Esophagus (tissue), 2 donors: ENCODE measurements around the gene GJB3. TPM values are rescaled to one million over a fixed set of nuclear protein-coding genes. Genes with fewer than 3 reads are reported as not detected.
"Not testable (repeated sequence)": the region's sequence is repeated elsewhere in the genome, so short reads cannot be mapped to it uniquely, and the experiment has no call there.

Experiments used
- H3K27ac ChIP-seq, 2 donors: one replicate each; pipeline ENCODE4 v1.5.1; 2013; ENCODE audit warnings: low read depth in 2 of 2, mild to moderate bottlenecking in 2 of 2, inconsistent platforms in 1 of 2, low read length in 1 of 2, moderate library complexity in 1 of 2
- H3K27me3 ChIP-seq, 2 donors: one replicate each; pipeline ENCODE4 v1.6.1; 2013; ENCODE audit warnings: low read length in 2 of 2, control low read depth in 1 of 2, mild to moderate bottlenecking in 1 of 2; ENCODE audit not compliant: insufficient read depth in 2 of 2, control insufficient read depth in 1 of 2
- H3K36me3 ChIP-seq, 2 donors: one replicate each; pipeline ENCODE4 v1.6.1; 2013; ENCODE audit warnings: low read length in 1 of 2; ENCODE audit not compliant: control insufficient read depth in 2 of 2, insufficient read depth in 2 of 2
- H3K4me1 ChIP-seq, 2 donors: one replicate each; pipeline ENCODE4 v1.6.1; 2013; ENCODE audit warnings: low read length in 1 of 2; ENCODE audit not compliant: control insufficient read depth in 2 of 2, insufficient read depth in 2 of 2
- H3K4me3 ChIP-seq, 2 donors: one replicate each; pipeline ENCODE4 v1.5.1; 2013; ENCODE audit warnings: low read length in 2 of 2, mild to moderate bottlenecking in 2 of 2, low read depth in 1 of 2, moderate library complexity in 1 of 2
- H3K9me3 ChIP-seq, 2 donors: one replicate each; pipeline ENCODE4 v1.6.1; 2013; ENCODE audit warnings: mild to moderate bottlenecking in 2 of 2, low read depth in 1 of 2, low read length in 1 of 2, moderate library complexity in 1 of 2; ENCODE audit not compliant: control insufficient read depth in 2 of 2, insufficient read depth in 1 of 2
- WGBS, 2 donors: extraction: QIAGEN DNeasy Blood & Tissue Kit; methylation state at CpG; one replicate each; pipeline ENCODE4 v1.1.7; 2013; 5-methylcytosine and 5-hydroxymethylcytosine counted together
- polyA plus RNA-seq, 2 donors: library from polyadenylated mRNA; stranded (reverse); fragments of 200-250 nt; gene quantifications; one replicate each; pipeline ENCODE4 v1.2.3, GENCODE V29; 2013
- donor health status: healthy with polysubstance abuse.
- donor health status: Bipolar disorder and iron deficiency.

The GJB3 gene
- polyA plus RNA-seq, 2 donors = 55.6 to 74.0 TPM

DNA sequence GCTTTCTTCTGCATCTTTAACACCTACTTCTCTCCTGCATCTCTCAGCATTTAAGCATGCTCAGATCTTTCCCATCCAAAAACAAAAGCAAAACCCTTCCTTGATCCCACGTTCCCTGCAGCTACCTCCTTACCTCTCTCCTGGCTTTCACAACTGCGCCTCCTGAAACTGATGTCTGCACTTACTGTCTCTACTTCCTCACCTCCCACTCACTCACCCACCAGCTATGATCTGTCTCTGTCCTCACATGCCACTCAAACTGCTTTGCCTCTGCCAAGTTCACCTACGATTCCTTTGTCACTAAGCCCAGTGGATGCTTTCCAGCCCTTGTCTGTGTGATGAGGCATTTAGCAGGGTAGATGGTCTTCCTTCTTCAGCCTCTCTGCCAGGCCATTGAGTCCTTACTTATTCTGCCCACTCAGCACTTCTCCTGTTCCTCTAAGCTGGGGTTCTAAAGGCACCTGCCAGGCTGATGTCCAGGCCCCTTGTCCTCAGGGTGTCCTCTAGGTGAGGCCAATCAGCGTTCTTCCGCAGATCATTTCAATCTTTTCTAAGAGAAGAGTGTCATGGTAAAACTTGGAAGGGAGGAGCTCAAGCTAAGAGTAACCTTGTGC, 10.0 kb upstream of the GJB3 start:
- Histone ChIP-seq H3K4me1 (peaks cover 0 to 2% of the 10 kb centered on the region in 2 donors), H3K27me3 (no peaks in the 10 kb centered on the region), H3K9me3 (no peaks in the 10 kb centered on the region), H3K36me3 (no peaks in the 10 kb centered on the region), H3K4me3 (no peak overlapping the region), H3K27ac (no peak overlapping the region)
- 63 to 64% methylated on average over 5 of the region's 5 CpGs for WGBS, 2 donors

DNA sequence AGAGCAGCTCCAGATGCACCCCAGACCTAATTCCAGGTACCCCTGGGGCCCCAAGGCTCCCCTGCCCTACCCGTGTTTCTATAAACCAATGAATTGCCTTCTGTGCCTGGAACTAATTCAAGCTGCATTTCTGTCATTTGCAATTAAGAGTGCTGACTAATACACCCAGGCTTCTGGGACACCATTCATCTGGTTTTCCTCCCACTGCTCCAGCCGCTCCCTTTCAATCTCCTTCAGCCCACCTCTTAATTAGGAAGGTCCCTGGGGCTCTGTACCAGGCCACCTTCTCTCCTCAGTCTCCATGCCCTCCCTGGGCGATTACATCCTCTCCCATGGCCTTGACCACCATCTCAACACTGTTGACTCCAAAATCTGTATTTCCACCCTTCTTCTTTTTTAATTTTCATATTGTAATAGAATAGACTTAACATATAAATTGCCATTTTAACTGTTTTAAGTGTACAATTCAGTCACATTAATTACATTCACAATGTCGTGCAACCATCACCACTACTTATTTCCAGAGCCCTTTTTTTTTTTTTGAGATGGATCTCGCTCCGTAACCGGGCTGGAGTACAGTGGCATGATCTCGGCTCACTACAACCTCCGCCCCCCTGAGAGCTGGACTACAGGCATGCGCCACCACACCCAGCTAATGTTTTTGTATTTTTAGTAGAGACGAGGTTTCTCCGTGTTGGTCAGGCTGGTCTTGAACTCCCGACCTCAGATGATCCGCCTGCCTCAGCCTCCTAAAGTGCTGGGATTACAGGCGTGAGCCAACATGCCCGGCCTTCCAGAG, 9.2 kb upstream of the GJB3 start:
- H3K27ac ChIP-seq = no peak overlapping the region
- H3K27me3 ChIP-seq = no peaks in the 10 kb centered on the region
- H3K36me3 ChIP-seq = no peaks in the 10 kb centered on the region
- H3K9me3 ChIP-seq = no peaks in the 10 kb centered on the region
- no peak overlapping the region for H3K4me3 ChIP-seq
- peaks cover 0 to 2% of the 10 kb centered on the region in 2 donors for H3K4me1 ChIP-seq
- WGBS, 2 donors = 80 to 81% methylated on average over 16 of the region's 16 CpGs

DNA sequence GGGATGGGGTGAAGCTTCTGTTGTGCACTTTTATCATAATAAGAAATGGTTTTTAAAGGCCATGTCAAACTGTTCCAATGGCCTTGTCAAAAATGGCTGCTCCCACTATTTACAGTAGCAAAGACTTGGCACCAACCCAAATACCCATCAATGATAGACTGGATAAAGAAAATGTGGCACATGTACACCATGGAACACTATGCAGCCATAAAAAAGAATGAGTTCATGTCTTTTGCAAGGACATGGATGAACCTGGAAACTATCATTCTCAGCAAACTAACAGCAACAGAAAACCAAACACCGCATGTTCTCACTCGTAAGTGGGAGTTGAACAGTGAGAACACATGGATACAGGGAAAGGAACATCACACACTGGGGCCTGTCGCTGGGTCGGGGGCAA, 7.9 kb upstream of the GJB3 start:
- not testable (repeated sequence) for H3K36me3 ChIP-seq, H3K9me3 ChIP-seq, H3K4me3 ChIP-seq, H3K27ac ChIP-seq, H3K27me3 ChIP-seq, H3K4me1 ChIP-seq
- WGBS, 2 donors = 87 to 96% methylated on average over 4 of the region's 4 CpGs

DNA sequence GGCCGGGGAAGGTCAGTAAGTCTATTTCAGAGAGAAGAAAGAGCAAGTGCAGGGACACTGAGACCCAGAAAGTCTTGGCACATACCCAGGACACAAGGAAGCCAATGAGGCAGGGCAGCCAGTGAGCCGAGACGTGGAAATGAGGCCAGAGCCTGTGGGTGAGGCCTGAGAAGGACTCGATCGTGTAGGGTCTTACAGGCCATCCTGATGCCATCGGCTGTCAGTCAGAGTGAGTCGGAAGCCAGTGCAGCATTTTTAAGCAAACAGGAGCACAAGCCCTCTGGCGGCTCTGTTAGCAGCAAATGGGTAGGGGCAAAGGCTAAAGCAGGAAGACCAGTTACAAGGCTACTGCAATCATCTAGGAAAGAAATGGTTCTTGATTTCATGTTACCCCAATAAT, 6.1 kb upstream of the GJB3 start:
- Histone ChIP-seq H3K9me3 (no peaks in the 10 kb centered on the region), H3K36me3 (no peaks in the 10 kb centered on the region), H3K27me3 (no peaks in the 10 kb centered on the region), H3K4me3 (no peak overlapping the region), H3K4me1 (peaks cover 0 to 9% of the 10 kb centered on the region in 2 donors), H3K27ac (no peak overlapping the region)
- WGBS, 2 donors = 69 to 77% methylated on average over 8 of the region's 8 CpGs

DNA sequence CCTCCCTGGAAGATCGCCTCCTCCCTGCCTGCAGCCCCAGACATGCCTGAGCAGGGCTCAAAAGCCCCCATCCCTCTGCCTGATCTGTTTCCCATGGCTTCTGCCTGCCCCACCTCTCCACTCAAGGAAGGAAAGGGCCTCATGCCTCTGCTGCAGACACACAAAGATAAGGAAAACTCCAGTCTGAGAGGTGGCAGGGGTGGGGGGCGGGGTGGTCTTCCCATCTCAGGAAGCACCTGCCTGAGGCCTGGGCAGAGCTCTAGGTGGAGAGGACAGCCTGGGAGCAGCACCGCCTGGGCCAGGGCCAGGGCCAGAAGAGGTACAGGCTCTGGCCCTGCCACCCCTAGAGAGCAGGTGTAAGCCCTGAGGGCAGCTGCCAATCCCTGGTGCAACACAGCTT, 4.1 kb upstream of the GJB3 start:
- Histone ChIP-seq H3K27ac (no peak overlapping the region), H3K27me3 (no peaks in the 10 kb centered on the region), H3K4me3 (no peak overlapping the region), H3K36me3 (no peaks in the 10 kb centered on the region), H3K9me3 (no peaks in the 10 kb centered on the region), H3K4me1 (peaks cover 4 to 13% of the 10 kb centered on the region in 2 donors)
- WGBS, 2 donors = 53 to 60% methylated on average over 3 of the region's 3 CpGs

DNA sequence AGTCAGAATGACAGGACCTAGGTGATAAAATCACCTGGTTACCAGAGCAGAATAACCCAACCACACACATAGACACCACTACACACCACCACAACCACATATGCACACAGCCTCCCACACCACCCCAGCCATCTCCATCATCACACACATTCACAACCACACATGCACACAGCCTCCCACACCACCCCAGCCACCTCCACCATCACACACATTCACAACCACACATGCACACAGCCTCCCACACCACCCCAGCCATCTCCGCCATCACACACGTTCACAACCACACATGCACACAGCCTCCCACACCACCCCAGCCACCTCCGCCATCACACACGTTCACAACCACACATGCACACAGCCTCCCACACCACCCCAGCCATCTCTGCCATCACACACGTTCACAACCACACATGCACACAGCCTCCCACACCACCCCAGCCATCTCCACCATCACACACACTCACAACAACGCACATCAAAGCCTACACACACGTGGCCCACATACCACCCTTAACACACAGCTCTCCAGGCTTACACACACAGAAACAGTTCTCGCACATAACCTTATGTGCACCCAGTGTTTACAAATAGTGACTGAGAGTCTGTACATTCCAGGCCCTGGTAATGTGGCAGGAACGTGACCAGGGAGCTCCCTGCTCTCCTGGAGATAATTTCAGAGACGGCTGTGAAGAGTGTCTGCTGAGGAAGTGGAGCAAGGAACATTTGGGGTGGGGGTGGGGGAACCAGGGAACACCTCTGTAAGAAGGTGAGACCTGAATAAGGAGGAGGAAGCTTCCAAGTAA, 3.3 kb upstream of the GJB3 start:
- WGBS, 2 donors = 57 to 78% methylated on average over 10 of the region's 10 CpGs
- Histone ChIP-seq H3K4me3 (no peak overlapping the region), H3K27me3 (no peaks in the 10 kb centered on the region), H3K27ac (no peak overlapping the region), H3K9me3 (no peaks in the 10 kb centered on the region), H3K36me3 (no peaks in the 10 kb centered on the region), H3K4me1 (peaks cover 4 to 13% of the 10 kb centered on the region in 2 donors)

DNA sequence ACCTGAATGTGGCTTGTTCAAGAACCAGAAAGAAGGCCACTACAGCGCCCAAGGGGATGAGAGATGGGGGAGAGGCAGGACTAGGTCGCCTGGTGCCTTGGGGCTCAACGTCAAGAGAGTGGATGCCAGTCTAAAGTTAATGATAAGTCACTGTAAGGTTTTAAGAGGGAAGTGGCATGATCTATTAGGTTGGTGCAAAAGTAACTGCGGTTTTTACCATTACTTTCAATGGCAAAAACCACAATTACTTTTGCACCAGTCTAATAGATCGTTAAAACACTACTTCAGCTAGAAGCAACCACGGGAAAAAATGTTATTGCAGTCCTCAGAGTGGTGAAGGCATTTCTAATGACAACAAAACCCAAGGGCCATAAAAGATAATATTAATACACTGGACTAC, 2.6 kb upstream of the GJB3 start:
- Histone ChIP-seq H3K27me3 (no peaks in the 10 kb centered on the region), H3K27ac (no peak overlapping the region), H3K4me3 (no peak overlapping the region), H3K9me3 (no peaks in the 10 kb centered on the region), H3K4me1 (peaks cover 4 to 13% of the 10 kb centered on the region in 2 donors), H3K36me3 (no peaks in the 10 kb centered on the region)
- WGBS, 2 donors = 78 to 83% methylated on average over 6 of the region's 6 CpGs

DNA sequence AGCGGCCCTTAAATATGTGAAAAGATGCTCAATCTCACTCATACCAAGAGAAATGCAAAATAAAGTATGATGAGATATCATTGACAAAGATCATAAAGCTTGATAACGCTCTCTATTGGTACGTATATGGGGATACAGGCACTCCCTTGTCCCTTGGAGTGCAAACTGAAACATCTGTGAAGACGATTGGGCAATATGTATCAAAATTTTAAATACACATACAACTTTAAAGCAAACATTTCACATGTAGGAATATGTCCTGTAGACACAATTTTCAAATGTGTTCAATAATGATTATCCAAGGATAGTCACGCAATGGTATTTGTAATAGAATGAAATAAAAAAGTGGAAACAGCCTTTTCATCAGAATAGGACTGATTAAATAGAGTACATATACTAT, 2.0 kb upstream of the GJB3 start:
- Histone ChIP-seq H3K36me3 (peaks cover 0 to 4% of the 10 kb centered on the region in 2 donors), H3K4me3 (no peak overlapping the region), H3K4me1 (peaks cover 6 to 13% of the 10 kb centered on the region in 2 donors), H3K9me3 (no peaks in the 10 kb centered on the region), H3K27me3 (no peaks in the 10 kb centered on the region), H3K27ac (no peak overlapping the region)
- WGBS, 2 donors = 86 to 90% methylated on average over 5 of the region's 5 CpGs

DNA sequence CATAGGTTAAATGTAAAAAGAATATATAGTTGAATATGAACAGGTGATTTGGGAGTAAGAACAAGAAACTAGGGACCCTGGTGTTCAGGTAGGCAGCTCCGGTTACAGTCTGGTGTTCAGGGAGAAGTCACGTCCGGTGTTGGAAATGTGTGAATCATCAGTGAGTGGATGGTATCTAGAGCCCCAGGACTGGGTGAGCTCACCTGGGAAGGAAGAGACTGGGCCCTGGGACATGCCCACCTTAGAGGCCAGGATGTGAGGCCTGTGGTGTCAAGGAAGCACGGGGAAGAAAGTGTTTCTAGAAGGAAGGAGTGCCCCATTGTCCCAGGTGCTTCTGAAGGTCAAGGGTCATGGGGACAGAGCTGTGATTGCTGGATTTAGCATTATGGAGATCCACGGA, 1.5 kb upstream of the GJB3 start:
- 59 to 70% methylated on average over 5 of the region's 5 CpGs for WGBS, 2 donors
- H3K9me3 ChIP-seq = no peaks in the 10 kb centered on the region
- peaks cover 0 to 5% of the 10 kb centered on the region in 2 donors for H3K36me3 ChIP-seq
- H3K27me3 ChIP-seq = no peaks in the 10 kb centered on the region
- H3K4me3 ChIP-seq = no peak overlapping the region
- peaks cover 6 to 13% of the 10 kb centered on the region in 2 donors for H3K4me1 ChIP-seq
- peak overlapping the region; percentile 13 to 20 for H3K27ac ChIP-seq
